Neural progenitor cell (in vitro differentiated cells): ENCODE results near the gene CD2BP2. TPM values are rescaled to one million over a fixed set of nuclear protein-coding genes. Genes with fewer than 3 reads are reported as not detected.

ENCODE experiments used
- DNase-seq: peaks from one replicate; pipeline ENCODE4 v3.0.0-alpha.2; 2016; ENCODE audit warnings: low spot score
- H2AFZ ChIP-seq: fragments of 200-600 bp; sonication (generic); replicated peaks from 2 replicates; pipeline ENCODE4 v1.6.1; 2016; ENCODE audit warnings: antibody characterized with exemption
- H3F3A ChIP-seq: fragments of 200-600 bp; sonication (generic); 2 replicates; pipeline ENCODE4 v1.6.1; 2016; ENCODE audit warnings: antibody characterized with exemption, low read depth
- H3K27ac ChIP-seq: fragments of 200-600 bp; sonication (generic); 2 replicates; pipeline ENCODE4 v1.5.1; 2016; ENCODE audit warnings: mild to moderate bottlenecking
- H3K27me3 ChIP-seq: fragments of 200-600 bp; sonication (generic); 2 replicates; pipeline ENCODE4 v1.6.1; 2016; ENCODE audit warnings: mild to moderate bottlenecking, moderate library complexity
- H3K36me3 ChIP-seq: fragments of 200-600 bp; sonication (generic); 2 replicates; pipeline ENCODE4 v1.5.1; 2016
- H3K4me1 ChIP-seq: fragments of 200-600 bp; sonication (generic); 2 replicates; pipeline ENCODE4 v1.6.1; 2016; ENCODE audit warnings: mixed run types
- H3K4me2 ChIP-seq: fragments of 200-600 bp; sonication (generic); 2 replicates; pipeline ENCODE4 v1.6.1; 2016
- H3K4me3 ChIP-seq: fragments of 200-600 bp; sonication (generic); 2 replicates; pipeline ENCODE4 v1.5.1; 2016
- H3K79me2 ChIP-seq: fragments of 200-600 bp; sonication (generic); 2 replicates; pipeline ENCODE4 v1.6.1; 2016; ENCODE audit warnings: low read depth
- H3K9ac ChIP-seq: fragments of 200-600 bp; sonication (generic); 2 replicates; pipeline ENCODE4 v1.6.1; 2016
- H3K9me3 ChIP-seq: fragments of 200-600 bp; sonication (generic); 2 replicates; pipeline ENCODE4 v1.5.1; 2016; ENCODE audit warnings: low read depth
- H4K20me1 ChIP-seq: fragments of 200-600 bp; sonication (generic); 2 replicates; pipeline ENCODE4 v1.6.1; 2016; ENCODE audit warnings: low read depth
- H3K27ac Mint-ChIP-seq: 3 replicates; pipeline ENCODE4 v1.8.0; 2021; ENCODE audit warnings: mixed read lengths
- H3K27me3 Mint-ChIP-seq: 2 replicates; pipeline ENCODE4 v1.8.0; 2022; ENCODE audit warnings: low read depth, mild to moderate bottlenecking, inconsistent platforms, moderate library complexity, mixed read lengths; ENCODE audit not compliant: insufficient read depth
- H3K36me3 Mint-ChIP-seq: 3 replicates; pipeline ENCODE4 v1.8.0; 2021; ENCODE audit warnings: mixed read lengths
- H3K4me1 Mint-ChIP-seq: 3 replicates; pipeline ENCODE4 v1.8.0; 2021; ENCODE audit warnings: mixed read lengths
- H3K4me3 Mint-ChIP-seq: 3 replicates; pipeline ENCODE4 v1.8.0; 2021; ENCODE audit warnings: mild to moderate bottlenecking, moderate library complexity, mixed read lengths
- H3K9me3 Mint-ChIP-seq: 3 replicates; pipeline ENCODE4 v1.8.0; 2020; ENCODE audit warnings: mixed read lengths
- CTCF ChIP-seq: fragments of 200-600 bp; sonication (generic); IDR thresholded peaks from 2 replicates; pipeline ENCODE4 v1.5.1; 2017; ENCODE audit warnings: antibody characterized with exemption, mild to moderate bottlenecking
- EZH2 ChIP-seq: fragments of 200-600 bp; sonication (generic); IDR thresholded peaks from 2 replicates; pipeline ENCODE4 v1.6.1; 2017; ENCODE audit warnings: antibody characterized with exemption, mild to moderate bottlenecking, moderate library complexity
- EZH2phosphoT487 ChIP-seq: fragments of 200-600 bp; sonication (generic); IDR thresholded peaks from 2 replicates; pipeline ENCODE4 v1.6.1; 2017; ENCODE audit warnings: antibody characterized with exemption
- total RNA-seq: library from RNA; depleted of rRNA; stranded (reverse); fragments of >200 nt; gene quantifications from 2 replicates; pipeline ENCODE4 v1.2.3, GENCODE V29; 2015; ENCODE audit warnings: low replicate concordance

Gene CD2BP2
- total RNA-seq, 1 donor from 2014 or later, result 30.4 TPM

DNA sequence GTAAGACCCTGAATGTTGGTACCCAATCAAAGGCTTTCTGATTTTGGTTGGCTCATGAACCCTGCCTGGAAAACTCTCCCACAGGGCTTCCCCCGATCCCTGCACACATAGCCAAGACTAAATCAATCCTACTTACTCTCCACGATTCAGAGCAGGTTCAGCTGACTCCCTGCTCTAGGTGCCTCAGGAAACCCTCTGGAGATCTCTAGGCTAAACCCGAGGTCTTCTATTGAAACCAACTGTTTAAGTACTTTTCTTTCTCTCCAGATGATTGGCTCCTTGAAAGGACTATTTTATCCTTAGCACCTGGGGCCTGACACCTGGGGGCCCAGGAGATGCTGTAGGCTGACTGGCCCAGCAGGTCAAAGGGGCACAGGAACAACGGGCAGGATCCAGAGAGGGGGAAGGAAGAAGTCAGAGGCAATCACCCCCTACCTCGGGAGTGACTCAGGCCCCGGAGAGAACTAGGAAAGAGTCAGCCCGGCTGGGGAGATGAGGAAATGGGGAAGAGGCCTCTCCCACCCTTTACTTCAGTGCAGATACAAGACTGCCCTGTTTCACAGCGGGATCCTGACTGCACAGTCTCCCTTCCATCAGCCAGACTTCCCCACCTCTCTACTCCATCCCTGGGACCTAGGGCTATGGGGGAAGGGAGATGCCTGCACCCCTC is 13.1 kb upstream of the CD2BP2 start:
- Histone ChIP-seq H3K9me3 (no peaks in the 10 kb centered on the region), H3F3A (peaks cover 25% of the 10 kb centered on the region), H4K20me1 (peaks cover 28% of the 10 kb centered on the region), H3K36me3 (no peaks in the 10 kb centered on the region), H3K4me3 (peak overlapping the region; percentile 95), H3K27me3 (no peaks in the 10 kb centered on the region), H3K4me1 (peaks cover 17% of the 10 kb centered on the region), H3K9ac (peak overlapping the region; percentile 59), H3K27ac (no peak overlapping the region), H3K4me2 (peak overlapping the region; percentile 91), H2AFZ (no peak overlapping the region), H3K79me2 (peaks cover 54% of the 10 kb centered on the region)
- peaks cover 3% of the 10 kb centered on the region for H3K27me3 Mint-ChIP-seq
- H3K9me3 Mint-ChIP-seq, result no peaks in the 10 kb centered on the region
- H3K36me3 Mint-ChIP-seq, result peaks cover 16% of the 10 kb centered on the region
- H3K27ac Mint-ChIP-seq, result no peak overlapping the region
- H3K4me1 Mint-ChIP-seq, result peaks cover 42% of the 10 kb centered on the region
- H3K4me3 Mint-ChIP-seq, result peak overlapping the region; percentile 90
- DNase-seq, result no peak
- no peak for TF ChIP-seq CTCF
- TF ChIP-seq EZH2, result no peak
- no peak for TF ChIP-seq EZH2phosphoT487

DNA sequence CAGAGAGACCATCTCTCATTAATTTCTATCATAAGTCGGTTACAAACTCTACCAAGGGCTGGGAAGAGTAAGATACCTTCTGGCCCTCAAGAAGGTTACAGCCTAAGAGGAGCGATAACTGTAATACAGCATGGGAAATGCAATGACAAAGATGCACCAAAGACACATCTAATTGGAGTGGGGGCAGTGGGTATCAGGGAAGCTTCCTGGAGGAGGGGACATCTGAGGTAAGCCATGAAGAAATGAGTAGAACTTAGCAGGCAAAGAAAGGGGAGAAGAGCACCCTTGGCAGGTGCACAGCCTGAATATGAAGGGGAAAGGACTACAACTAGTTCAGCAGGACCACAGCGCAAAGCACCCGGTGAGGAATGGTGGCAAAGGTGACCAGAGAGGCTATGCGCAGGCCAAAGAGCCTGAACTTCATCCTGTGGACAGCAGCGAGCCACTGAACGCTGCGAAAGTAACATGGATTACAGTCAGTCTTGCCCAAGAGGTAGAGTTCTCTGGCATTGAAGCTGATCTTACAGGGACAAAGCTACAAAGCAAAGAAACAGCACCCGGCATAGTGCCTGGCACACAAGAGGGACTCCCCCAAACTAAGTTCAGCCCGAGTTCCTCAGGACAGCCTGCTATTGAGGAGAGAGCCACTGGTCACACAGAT is 12.4 kb upstream of the CD2BP2 start:
- Histone ChIP-seq H3K36me3 (no peaks in the 10 kb centered on the region), H3K9me3 (no peaks in the 10 kb centered on the region), H3K79me2 (peaks cover 54% of the 10 kb centered on the region), H3K4me1 (peaks cover 17% of the 10 kb centered on the region), H3K27me3 (no peaks in the 10 kb centered on the region), H3F3A (peaks cover 25% of the 10 kb centered on the region), H4K20me1 (peaks cover 28% of the 10 kb centered on the region), H3K4me2 (peak overlapping the region; percentile 91), H3K27ac (no peak overlapping the region), H3K4me3 (peak overlapping the region; percentile 95), H2AFZ (no peak overlapping the region), H3K9ac (peak overlapping the region; percentile 14)
- Mint-ChIP-seq H3K27ac (peak overlapping the region; percentile 24), H3K36me3 (peaks cover 21% of the 10 kb centered on the region), H3K9me3 (no peaks in the 10 kb centered on the region), H3K4me1 (peaks cover 39% of the 10 kb centered on the region), H3K4me3 (peak overlapping the region; percentile 90), H3K27me3 (peaks cover 3% of the 10 kb centered on the region)
- DNase-seq, result no peak
- TF ChIP-seq EZH2 (no peak), CTCF (no peak), EZH2phosphoT487 (no peak)

DNA sequence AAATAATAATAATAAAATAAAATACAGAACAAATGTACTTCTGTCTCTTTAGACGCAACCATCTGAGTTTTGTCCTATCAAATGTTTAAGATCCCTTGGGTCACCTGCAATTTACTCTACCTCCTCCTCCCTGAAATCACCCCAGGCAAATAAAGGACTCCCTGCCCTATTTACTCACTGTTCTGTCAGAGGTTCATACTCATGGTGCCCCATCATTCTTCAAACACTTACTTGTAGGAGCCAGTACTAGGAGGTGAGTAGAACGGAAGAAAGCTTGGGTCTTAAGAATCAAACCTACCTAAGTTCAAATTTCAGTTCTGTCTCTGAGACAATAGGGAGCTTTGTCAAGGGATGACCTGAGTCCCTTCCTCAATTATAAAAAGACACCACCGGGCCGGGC is 11.4 kb upstream of the CD2BP2 start:
- H3K4me2 ChIP-seq, result no peak overlapping the region

More for the DNA sequence above, 11.4 kb upstream of the CD2BP2 start:
- H3K27ac Mint-ChIP-seq, result no peak overlapping the region
- Histone ChIP-seq H3K27ac (no peak overlapping the region), H3K9ac (no peak overlapping the region), H3K36me3 (no peaks in the 10 kb centered on the region), H3K27me3 (no peaks in the 10 kb centered on the region), H3K9me3 (no peaks in the 10 kb centered on the region), H3F3A (peaks cover 24% of the 10 kb centered on the region), H3K4me1 (peaks cover 15% of the 10 kb centered on the region), H4K20me1 (peaks cover 28% of the 10 kb centered on the region), H2AFZ (no peak overlapping the region), H3K4me3 (no peak overlapping the region), H3K79me2 (peaks cover 54% of the 10 kb centered on the region)
- H3K9me3 Mint-ChIP-seq, result no peaks in the 10 kb centered on the region
- H3K4me1 Mint-ChIP-seq, result peaks cover 34% of the 10 kb centered on the region
- peaks cover 24% of the 10 kb centered on the region for H3K36me3 Mint-ChIP-seq
- peaks cover 3% of the 10 kb centered on the region for H3K27me3 Mint-ChIP-seq
- H3K4me3 Mint-ChIP-seq, result peak overlapping the region; percentile 90
- TF ChIP-seq CTCF (no peak), EZH2 (no peak)
- DNase-seq, result no peak
